Skin of body (tissue), 2 donors: ENCODE data around the gene HMGCL. TPM values are rescaled to one million over a fixed set of nuclear protein-coding genes. Genes with fewer than 3 reads are reported as not detected.
"Not testable (repeated sequence)": the region's sequence is repeated elsewhere in the genome, so short reads cannot be mapped to it uniquely, and the experiment has no call there.

Experiments used
- DNase-seq: peaks from one replicate; lab custom pipeline; 2025; lab: John Stamatoyannopoulos, UW
- total RNA-seq: library from RNA; depleted of rRNA; stranded (reverse); fragments of >200 nt; gene quantifications from one replicate; pipeline ENCODE4 v1.2.3, GENCODE V29; 2014

Gene HMGCL
- total RNA-seq: 27.3 TPM

DNA sequence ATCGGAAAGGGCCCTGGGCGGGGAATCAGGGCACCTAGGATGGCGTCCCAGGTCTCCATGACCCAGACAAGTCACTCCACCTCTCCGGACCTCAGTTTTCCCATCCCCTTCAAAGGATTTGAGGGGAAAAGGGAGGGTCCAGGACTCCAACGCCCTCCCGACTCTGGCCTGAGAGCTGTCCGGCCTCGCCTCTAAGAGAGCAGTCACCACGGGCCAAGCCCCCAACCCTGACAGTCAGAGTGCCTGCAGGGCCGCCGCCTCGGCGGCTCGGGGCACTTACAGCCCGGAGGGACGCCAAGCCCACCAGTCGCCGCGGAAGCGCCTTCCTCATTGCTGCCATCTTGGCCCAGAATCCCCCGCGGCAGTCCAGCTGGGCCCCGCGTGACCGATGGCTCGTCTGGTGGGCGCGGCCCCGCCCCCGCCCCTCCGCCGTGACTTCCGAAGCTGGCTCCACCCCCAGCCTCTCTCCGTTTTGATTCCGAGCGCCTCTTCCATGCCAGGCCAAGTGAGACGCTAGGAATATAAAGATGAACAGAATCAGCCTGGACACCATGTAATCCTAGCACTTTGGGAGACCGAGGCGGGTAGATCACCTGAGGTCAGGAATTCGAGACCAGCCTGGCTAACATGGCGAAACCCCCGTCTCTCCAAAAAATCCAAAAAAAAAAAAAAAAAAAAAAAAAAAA lies at the start of gene HMGCL:
HMGCL (minus strand) TSS at position 354 of the 686 bp plus-strand sequence; CDS start at position 340, 14 bp downstream.
- DNase-seq: peak; percentile 88

- DNase-seq: no peak
These were observed 47.2 kb upstream of the HMGCL start for GRCh38 chr1:23872421-23872820.

DNA sequence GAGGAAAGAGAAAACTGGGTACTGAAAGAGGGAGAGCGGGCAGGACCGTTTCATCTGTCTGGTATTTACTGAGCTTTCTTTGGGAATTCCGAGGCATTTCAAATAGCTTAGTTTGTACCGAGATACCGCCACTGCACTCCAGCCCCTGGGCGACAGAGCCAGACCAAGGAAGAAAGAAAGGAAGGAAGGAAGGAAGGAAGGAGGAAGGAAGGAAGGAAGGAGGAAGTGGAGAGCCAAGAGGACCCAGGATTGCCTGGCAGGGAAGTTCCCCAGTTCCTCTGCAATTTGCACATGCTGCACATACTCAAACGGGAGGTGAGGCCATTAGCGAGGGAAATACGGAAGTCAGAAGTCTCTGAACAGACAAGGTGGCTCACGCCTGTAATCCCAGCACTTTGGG lies 43.8 kb upstream of the HMGCL start:
- no peak for DNase-seq

DNA sequence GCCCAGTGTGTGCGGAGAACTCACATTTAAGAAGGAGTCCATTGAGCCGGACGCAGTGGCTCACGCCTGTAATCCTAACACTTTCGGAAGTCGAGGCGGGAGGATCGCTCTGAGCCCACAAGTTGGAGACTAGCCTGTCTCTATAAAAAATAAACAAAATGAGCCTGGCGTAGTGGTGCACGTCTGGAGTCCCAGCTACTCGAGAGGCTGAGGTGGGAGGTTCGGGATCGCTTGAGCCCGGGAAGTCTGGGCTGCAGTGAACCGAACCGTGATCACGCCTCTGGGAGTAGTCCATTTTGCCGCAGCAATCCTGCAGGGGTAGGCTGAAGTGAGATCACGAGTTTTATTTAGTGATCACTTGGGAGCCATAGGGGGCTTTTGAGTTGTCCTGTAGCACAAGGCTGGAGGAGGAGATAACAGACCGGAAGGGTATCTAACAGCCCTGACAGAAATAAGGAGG lies 43.4 kb upstream of the HMGCL start:
- DNase-seq: no peak

- DNase-seq: peak; percentile 81
These were observed 42.8 kb upstream of the HMGCL start, which contains the start of gene FUCA1 for GRCh38 chr1:23867895-23868556. FUCA1 (minus strand) TSS chr1:23868290; CDS start chr1:23868286, 4 bp downstream.

DNA sequence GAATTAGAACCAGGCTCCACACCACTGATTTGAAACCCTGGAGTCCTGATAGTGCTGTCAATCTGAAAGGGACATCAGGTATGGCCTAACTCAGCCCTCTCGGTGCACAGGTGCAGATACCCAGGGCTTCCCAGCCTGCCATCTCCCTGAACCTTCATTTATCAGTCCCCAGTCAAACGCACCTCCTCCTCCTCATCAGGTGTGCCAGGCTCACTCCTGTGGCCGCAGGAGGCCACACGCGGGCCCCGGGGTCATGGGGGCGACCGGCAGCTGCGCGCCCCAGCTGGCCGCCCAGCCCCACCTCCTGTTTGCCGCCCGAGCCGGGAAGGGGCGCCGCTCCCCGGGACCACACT lies 42.3 kb upstream of the HMGCL start:
- no peak for DNase-seq

- DNase-seq: no peak
These were observed 40.3 kb upstream of the HMGCL start for GRCh38 chr1:23865543-23865930.

DNA sequence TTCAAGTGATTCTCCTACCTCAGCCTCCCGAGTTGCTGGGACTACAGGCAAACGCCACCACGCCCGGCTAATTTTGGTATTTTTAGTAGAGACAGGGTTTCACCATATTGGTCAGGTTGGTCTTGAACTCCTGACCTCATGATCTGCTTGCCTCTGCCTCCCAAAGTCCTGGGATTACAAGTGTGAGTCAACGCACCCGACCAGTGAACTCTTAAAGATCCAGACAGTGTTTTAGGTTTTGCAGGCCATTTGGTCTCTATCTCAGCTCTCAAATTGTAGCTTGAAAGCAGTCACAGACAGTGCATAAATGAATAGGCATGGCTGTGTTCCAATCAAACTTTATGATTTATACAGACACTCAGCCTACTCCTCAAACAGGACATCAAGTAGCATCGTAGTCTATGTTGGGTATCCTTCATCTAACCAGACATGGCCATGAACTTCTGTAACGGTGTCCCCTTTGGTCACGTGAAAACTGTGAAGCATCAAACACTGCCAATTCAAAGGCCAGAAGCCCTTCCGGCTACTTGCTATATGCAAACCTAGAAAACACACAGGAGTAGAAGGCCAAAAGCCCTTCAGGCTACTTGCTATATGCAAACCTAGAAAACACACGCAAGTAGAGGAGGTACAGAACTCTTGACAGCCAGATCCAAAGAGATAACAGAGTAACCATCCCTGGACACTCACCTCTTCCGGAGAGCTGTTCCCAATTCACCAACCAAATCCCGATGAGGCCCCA lies 39.7 kb upstream of the HMGCL start:
- no peak for DNase-seq

DNA sequence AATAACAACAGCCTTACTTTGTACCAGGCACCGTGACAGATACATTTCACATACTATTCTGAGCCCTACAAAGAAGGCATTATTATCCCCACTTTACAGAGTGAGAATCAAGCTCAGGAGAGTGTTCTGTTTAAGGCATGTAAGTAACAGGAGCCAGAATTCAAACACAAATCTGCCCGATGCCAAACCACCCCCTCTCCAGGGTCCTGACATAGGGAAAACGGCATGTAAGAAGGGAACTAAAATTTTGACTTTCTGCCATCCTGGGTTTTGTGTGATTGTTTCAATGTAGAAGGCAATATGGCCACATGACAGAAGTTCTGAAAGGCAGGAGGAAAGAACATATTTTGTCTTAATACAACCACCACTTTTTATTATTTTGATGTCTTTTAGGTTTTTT lies 37.4 kb upstream of the HMGCL start:
- DNase-seq: no peak

DNA sequence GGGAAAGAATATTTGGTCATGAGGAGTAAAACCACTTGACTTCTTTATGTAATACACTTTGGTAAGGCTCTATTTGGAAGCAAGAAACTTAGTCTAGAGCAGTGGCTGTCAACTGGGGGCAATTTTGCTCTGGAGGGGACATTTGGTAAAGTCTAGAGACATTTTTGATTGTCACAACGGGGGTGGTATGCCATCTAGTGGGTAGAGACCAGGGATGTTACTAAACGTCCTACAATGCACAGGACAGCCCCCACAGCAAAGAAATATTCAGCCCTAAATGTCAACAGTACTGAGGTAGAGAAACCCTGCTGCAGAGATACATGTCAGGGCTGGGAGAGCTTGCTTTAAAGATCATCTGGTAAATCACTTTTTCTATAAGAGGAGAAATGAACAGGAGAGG lies 29.3 kb upstream of the HMGCL start:
- no peak for DNase-seq

DNA sequence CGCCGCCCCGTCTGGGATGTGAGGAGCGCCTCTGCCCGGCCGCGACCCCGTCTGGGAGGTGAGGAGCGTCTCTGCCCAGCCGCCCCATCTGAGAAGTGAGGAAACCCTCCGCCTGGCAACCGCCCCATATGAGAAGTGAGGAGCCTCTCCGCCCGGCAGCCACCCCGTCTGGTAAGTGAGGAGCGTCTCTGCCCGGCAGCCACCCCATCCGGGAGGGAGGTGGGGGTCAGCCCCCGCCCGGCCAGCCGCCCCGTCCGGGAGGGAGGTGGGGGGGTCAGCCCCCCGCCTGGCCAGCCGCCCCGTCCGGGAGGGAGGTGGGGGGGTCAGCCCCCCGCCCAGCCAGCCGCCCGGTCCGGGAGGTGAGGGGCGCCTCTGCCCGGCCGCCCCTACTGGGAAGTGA lies 27.9 kb upstream of the HMGCL start:
- not testable (repeated sequence) for DNase-seq

GRCh38 chr1:23851406-23851805 lies 26.2 kb upstream of the HMGCL start:
- DNase-seq: not testable (repeated sequence)

GRCh38 chr1:23848673-23849616 lies 23.7 kb upstream of the HMGCL start:
- no peak for DNase-seq

GRCh38 chr1:23847482-23848095 lies 22.4 kb upstream of the HMGCL start:
- not testable (repeated sequence) for DNase-seq

GRCh38 chr1:23845163-23845562 lies 19.9 kb upstream of the HMGCL start:
- no peak for DNase-seq

GRCh38 chr1:23843644-23844043 lies 18.4 kb upstream of the HMGCL start:
- DNase-seq: no peak

- DNase-seq: no peak
These were observed 13.2 kb upstream of the HMGCL start for GRCh38 chr1:23838401-23838866.

- DNase-seq: no peak
These were observed 12.7 kb upstream of the HMGCL start for GRCh38 chr1:23837908-23838307.

- no peak for DNase-seq
These were observed 10.8 kb upstream of the HMGCL start for GRCh38 chr1:23836037-23836436.

- DNase-seq: not testable (repeated sequence)
These were observed 8.9 kb upstream of the HMGCL start for GRCh38 chr1:23834156-23834555.

DNA sequence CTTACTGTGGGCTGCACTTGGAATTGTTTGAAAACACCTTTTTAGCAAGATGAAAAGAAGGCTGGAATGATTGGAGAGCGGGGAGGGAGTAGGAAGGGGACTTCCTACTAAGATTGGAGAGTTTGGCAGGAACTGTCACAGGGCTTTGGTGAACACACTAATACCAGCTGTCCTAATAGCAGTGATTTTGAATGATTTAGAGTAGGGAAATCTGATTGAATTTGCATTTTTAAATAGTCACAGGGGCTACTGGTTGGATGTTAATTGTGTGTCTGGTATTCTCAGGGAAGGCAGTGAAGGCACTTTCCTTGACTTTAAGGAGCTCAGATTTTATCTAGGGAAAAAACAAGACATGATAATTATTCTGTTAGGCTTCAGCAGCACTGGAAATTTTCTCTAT lies 2.5 kb upstream of the HMGCL start:
- no peak for DNase-seq
